VCaP (cell line): Measurements from ENCODE around the gene MVK.

Experiments used
- H3K27ac ChIP-seq: fragments of 450-650 bp; 2 replicates; pipeline ENCODE4 v1.5.1; 2017
- CTCF ChIP-seq: fragments of 450-650 bp; conservative IDR thresholded peaks from 2 replicates; pipeline ENCODE4 v1.5.1; 2017; ENCODE audit warnings: mild to moderate bottlenecking, moderate library complexity

The MVK gene

GRCh38 chr12:109591041-109591440 is 17.4 kb downstream of the MVK start:
- no peak for TF ChIP-seq CTCF
- H3K27ac ChIP-seq: no peak overlapping the region

GRCh38 chr12:109592195-109592904 is 18.8 kb downstream of the MVK start:
- H3K27ac ChIP-seq: no peak overlapping the region
- no peak for TF ChIP-seq CTCF

- TF ChIP-seq CTCF: no peak
- H3K27ac ChIP-seq: no peak overlapping the region
Observed at GRCh38 chr12:109592905-109593272, 19.3 kb downstream of the MVK start.

GRCh38 chr12:109594556-109595317 is 21.1 kb downstream of the MVK start:
- TF ChIP-seq CTCF: no peak
- H3K27ac ChIP-seq: no peak overlapping the region

- no peak overlapping the region for H3K27ac ChIP-seq
- no peak for TF ChIP-seq CTCF
Observed at GRCh38 chr12:109595321-109595902, 21.8 kb downstream of the MVK start.

- H3K27ac ChIP-seq: peak overlapping the region; percentile 61; the same call in 1 of the 2 replicates
- no peak for TF ChIP-seq CTCF
Observed at GRCh38 chr12:109596418-109597244, 23.0 kb downstream of the MVK start.

GRCh38 chr12:109597414-109597794 is 23.8 kb downstream of the MVK start:
- H3K27ac ChIP-seq: peak overlapping the region; percentile 61; the same call in 1 of the 2 replicates
- TF ChIP-seq CTCF: no peak; the same call in 1 of the 2 replicates
